Kidney epithelial cell (primary cell): ENCODE measurements around the gene NUP85. TPM values are rescaled to one million over a fixed set of nuclear protein-coding genes. Genes with fewer than 3 reads are reported as not detected.

ENCODE experiments used
- DNase-seq: peaks from one replicate; pipeline ENCODE4 v3.0.0-alpha.2; 2010; ENCODE audit warnings: low read depth
- H3K27me3 ChIP-seq: 2 replicates; pipeline ENCODE4 v1.6.0; 2011; ENCODE audit warnings: low read length; ENCODE audit not compliant: control insufficient read depth, insufficient read depth
- H3K36me3 ChIP-seq: 2 replicates; pipeline ENCODE4 v1.5.1; 2011; ENCODE audit warnings: low read length; ENCODE audit not compliant: control insufficient read depth, insufficient read depth
- H3K4me3 ChIP-seq: 2 replicates; pipeline ENCODE4 v1.5.1; 2011; ENCODE audit warnings: low read depth, mild to moderate bottlenecking, control low read depth, low read length
- CTCF ChIP-seq: IDR thresholded peaks from 2 replicates; pipeline ENCODE4 v1.5.1; 2011; ENCODE audit warnings: mild to moderate bottlenecking, moderate library complexity, low read length, control low read depth, inconsistent platforms; ENCODE audit not compliant: insufficient read depth, poor library complexity, severe bottlenecking
- total RNA-seq: library from RNA; depleted of rRNA; stranded (reverse); fragments of >200 nt; gene quantifications from 2 replicates; pipeline ENCODE4 v1.2.3, GENCODE V29; 2015

The NUP85 gene
- total RNA-seq, 1 donor from 2014 or later = 37.2 TPM

GRCh38 chr17:75238684-75239191, 33.3 kb downstream of the NUP85 start:
- Histone ChIP-seq H3K4me3 (no peak overlapping the region), H3K27me3 (no peaks in the 10 kb centered on the region), H3K36me3 (peaks cover 3% of the 10 kb centered on the region)
- TF ChIP-seq CTCF = peak; percentile 93
- peak; percentile 25 for DNase-seq

GRCh38 chr17:75239214-75239613, 33.7 kb downstream of the NUP85 start:
- TF ChIP-seq CTCF = no peak
- Histone ChIP-seq H3K36me3 (peaks cover 3% of the 10 kb centered on the region), H3K4me3 (no peak overlapping the region), H3K27me3 (no peaks in the 10 kb centered on the region)
- DNase-seq = no peak

GRCh38 chr17:75239778-75240393, 34.4 kb downstream of the NUP85 start:
- Histone ChIP-seq H3K27me3 (no peaks in the 10 kb centered on the region), H3K4me3 (no peak overlapping the region), H3K36me3 (peaks cover 3% of the 10 kb centered on the region)
- DNase-seq = no peak
- no peak for TF ChIP-seq CTCF

GRCh38 chr17:75240394-75241142, 35.1 kb downstream of the NUP85 start:
- DNase-seq = no peak
- no peaks in the 10 kb centered on the region for H3K27me3 ChIP-seq
- no peak overlapping the region for H3K4me3 ChIP-seq
- TF ChIP-seq CTCF = peak; percentile 99
- peaks cover 3% of the 10 kb centered on the region for H3K36me3 ChIP-seq

- no peak for DNase-seq
- TF ChIP-seq CTCF = no peak
- no peak overlapping the region for H3K4me3 ChIP-seq
- peaks cover 3% of the 10 kb centered on the region for H3K36me3 ChIP-seq
- no peaks in the 10 kb centered on the region for H3K27me3 ChIP-seq
These were observed 35.6 kb downstream of the NUP85 start for GRCh38 chr17:75241143-75241430.
